HCT116 (cell line): ENCODE results near the gene SETD1A. TPM values are rescaled to one million over a fixed set of nuclear protein-coding genes. Genes with fewer than 3 reads are reported as not detected.
"Not testable (repeated sequence)": the region's sequence is repeated elsewhere in the genome, so short reads cannot be mapped to it uniquely, and the experiment has no call there.

ENCODE experiments used
- ATAC-seq: fragments of 200-7000 bp; cut with Tn5 transposase; 2 replicates; pipeline ENCODE4 v1.9.1; 2020; ENCODE audit warnings: mild to moderate bottlenecking, moderate library complexity
- BruUV-seq: library from RNA; stranded (reverse); fragments of 400-500 nt; replicated peaks from 2 replicates; lab custom pipeline; 2021; lab: Mats Ljungman, UMichigan
- CTCF ChIA-PET: fragments of 300-600 bp; sonication (Branson Sonifier 250); formaldehyde crosslinking; loops from one replicate; lab custom pipeline; 2021; ENCODE audit warnings: antibody characterized with exemption; lab: Charles Lee
- POLR2A ChIA-PET: fragments of 300-600, 350-600 bp; sonication (Branson Sonifier 250); formaldehyde crosslinking; loops from one replicate; lab custom pipeline; 2021; ENCODE audit warnings: antibody characterized with exemption; lab: Charles Lee
- RAD21 ChIA-PET, 2 experiments: fragments of 300-600 bp; sonication (Branson Sonifier 250); formaldehyde crosslinking; loops; one replicate each; lab custom pipeline; 2023; ENCODE audit warnings: low total read pairs in 2 of 2; ENCODE audit not compliant: uncharacterized antibody in 2 of 2, unreplicated experiment in 2 of 2, low non-redundant PET in 1 of 2; lab: Charles Lee
- DNase-seq: peaks from one replicate; pipeline ENCODE4 v3.0.0-alpha.2; 2010; ENCODE audit warnings: low read depth, low spot score
- H2AFZ ChIP-seq: fragments of 200-600 bp; shearing (Covaris generic), sonication (generic); 2 replicates; pipeline ENCODE4 v1.6.1; 2017; ENCODE audit warnings: low read depth, mixed run types, mixed read lengths, antibody characterized with exemption, low read length; ENCODE audit not compliant: poor library complexity, severe bottlenecking
- H3K27ac ChIP-seq: 2 replicates; pipeline ENCODE4 v1.5.1; 2012; ENCODE audit warnings: low read depth, low read length
- H3K27me3 ChIP-seq: fragments of 200-600 bp; sonication (generic); 2 replicates; pipeline ENCODE4 v1.6.1; 2016; ENCODE audit warnings: mixed run types, low read length, mixed read lengths; ENCODE audit not compliant: insufficient read depth
- H3K36me3 ChIP-seq, 2 experiments: fragments of 200-500 bp in 1 of 2; fragments of 200-600 bp in 1 of 2; sonication (Bioruptor generic) in 1 of 2; sonication (generic) in 1 of 2; 2 replicates each; pipeline versions ENCODE4 v1.5.1 to v1.6.1; 2014 to 2016; ENCODE audit warnings: low read length in 2 of 2, inconsistent platforms in 1 of 2, mixed read lengths in 1 of 2, mixed run types in 1 of 2; ENCODE audit not compliant: insufficient read depth in 2 of 2, control insufficient read depth in 1 of 2
- H3K4me1 ChIP-seq, 2 experiments: fragments of 200-600 bp in 1 of 2; sonication (generic) in 1 of 2; 2 replicates each; pipeline versions ENCODE4 v1.5.1 to v1.6.1; 2012 to 2017; ENCODE audit warnings: low read length in 2 of 2, inconsistent platforms in 1 of 2, mild to moderate bottlenecking in 1 of 2, mixed read lengths in 1 of 2, mixed run types in 1 of 2, moderate library complexity in 1 of 2; ENCODE audit not compliant: insufficient read depth in 2 of 2, control insufficient read depth in 1 of 2
- H3K4me2 ChIP-seq: fragments of 200-600 bp; sonication (generic); 2 replicates; pipeline ENCODE4 v1.6.1; 2017; ENCODE audit warnings: mixed run types, low read length, mixed read lengths
- H3K4me3 ChIP-seq, 2 experiments: fragments of 200-600 bp in 1 of 2; sonication (generic) in 1 of 2; replicated peaks in 1 of 2; 2 replicates each; pipeline ENCODE4 v1.5.1; 2011 to 2016; ENCODE audit warnings: low read length in 2 of 2, control low read depth in 1 of 2, low read depth in 1 of 2, mild to moderate bottlenecking in 1 of 2, mixed read lengths in 1 of 2, mixed run types in 1 of 2
- H3K79me2 ChIP-seq: fragments of 200-600 bp; sonication (generic); 2 replicates; pipeline ENCODE4 v1.6.1; 2017; ENCODE audit warnings: mild to moderate bottlenecking, mixed run types, low read length, moderate library complexity, mixed read lengths; ENCODE audit not compliant: insufficient read depth
- H3K9ac ChIP-seq: fragments of 200-600 bp; sonication (generic); 2 replicates; pipeline ENCODE4 v1.6.1; 2016; ENCODE audit warnings: low read length, mixed read lengths
- H3K9me2 ChIP-seq: fragments of 200-600 bp; sonication (generic), shearing (Covaris generic); 2 replicates; pipeline ENCODE4 v1.6.1; 2017; ENCODE audit warnings: mixed run types, mild to moderate bottlenecking, moderate library complexity; ENCODE audit not compliant: insufficient read depth
- H3K9me3 ChIP-seq, 2 experiments: fragments of 200-500 bp in 1 of 2; fragments of 200-600 bp in 1 of 2; sonication (Bioruptor generic) in 1 of 2; sonication (generic) in 1 of 2; 2 replicates each; pipeline ENCODE4 v1.6.1; 2014 to 2017; ENCODE audit warnings: low read length in 2 of 2, mixed read lengths in 2 of 2, inconsistent platforms in 1 of 2, low read depth in 1 of 2, mild to moderate bottlenecking in 1 of 2, mixed run types in 1 of 2, moderate library complexity in 1 of 2; ENCODE audit not compliant: control insufficient read depth in 1 of 2, insufficient read depth in 1 of 2
- H4K20me1 ChIP-seq: fragments of 200-600 bp; sonication (generic), shearing (Covaris generic); 2 replicates; pipeline ENCODE4 v1.6.1; 2017; ENCODE audit warnings: mixed run types, mild to moderate bottlenecking, moderate library complexity; ENCODE audit not compliant: insufficient read depth
- CEBPB ChIP-seq: IDR thresholded peaks from 2 replicates; pipeline ENCODE4 v1.6.1; 2012; ENCODE audit warnings: low read depth
- EZH2 ChIP-seq: fragments of 200-600 bp; sonication (generic); IDR thresholded peaks from 2 replicates; pipeline ENCODE4 v1.6.1; 2017; ENCODE audit warnings: antibody characterized with exemption, mixed run types
- EZH2phosphoT487 ChIP-seq: fragments of 200-600 bp; IDR thresholded peaks from 2 replicates; pipeline ENCODE4 v1.6.1; 2018; ENCODE audit warnings: antibody characterized with exemption, borderline replicate concordance
- FOSL1 ChIP-seq: IDR thresholded peaks from 2 replicates; pipeline ENCODE4 v1.6.1; 2012; ENCODE audit warnings: low read depth
- JUND ChIP-seq: IDR thresholded peaks from 2 replicates; pipeline ENCODE4 v1.6.1; 2012
- POLR2A ChIP-seq: IDR thresholded peaks from 2 replicates; pipeline ENCODE4 v1.7.0; 2011; ENCODE audit warnings: borderline replicate concordance; ENCODE audit not compliant: insufficient read depth, insufficient read length; ENCODE audit errors: extremely low read depth
- RAD21 ChIP-seq: IDR thresholded peaks from 2 replicates; pipeline ENCODE4 v1.6.1; 2012; ENCODE audit warnings: low read depth, mild to moderate bottlenecking
- SP1 ChIP-seq: IDR thresholded peaks from 2 replicates; pipeline ENCODE4 v1.6.1; 2012; ENCODE audit warnings: low read depth
- SRF ChIP-seq: IDR thresholded peaks from 2 replicates; pipeline ENCODE4 v1.6.1; 2012; ENCODE audit warnings: low read depth
- ZFX ChIP-seq: fragments of 450-650 bp; IDR thresholded peaks from 2 replicates; pipeline ENCODE4 v1.6.1; 2017
- ZNF274 ChIP-seq: fragments of 200-500 bp; sonication (Bioruptor generic); IDR thresholded peaks from 2 replicates; pipeline ENCODE4 v1.6.1; 2014; ENCODE audit warnings: mild to moderate bottlenecking, low read depth, low read length, inconsistent platforms
- intact Hi-C: fragments of 100-400 bp; cut with micrococcal nuclease; formaldehyde crosslinking; loops from 2 replicates; pipeline ENCODE4 v1.10.0; 2022
- total RNA-seq: library from RNA; stranded (reverse); gene quantifications from one replicate; pipeline ENCODE4 v1.2.1, GENCODE V29; 2021; ENCODE audit not compliant: unreplicated experiment
- TF ChIP-seq, protein P1 (sequence below): IDR thresholded peaks from 2 replicates; pipeline ENCODE4 v1.6.1; 2011; ENCODE audit warnings: mild to moderate bottlenecking, low read length, moderate library complexity; ENCODE audit not compliant: insufficient replicate concordance; ENCODE audit errors: extremely low read depth
- TF ChIP-seq, protein P2 (sequence below): IDR thresholded peaks from 2 replicates; pipeline ENCODE4 v1.6.1; 2012
- TF ChIP-seq, protein P3 (sequence below): IDR thresholded peaks from 2 replicates; pipeline ENCODE4 v1.6.1; 2012
- TF ChIP-seq, protein P4 (sequence below), 3 experiments: fragments of 200-600 bp in 1 of 3; sonication (generic) in 1 of 3; IDR thresholded peaks in 2 of 3; conservative IDR thresholded peaks in 1 of 3; 2 replicates each; pipeline ENCODE4 v1.5.1; 2012 to 2017; ENCODE audit warnings: low read depth in 2 of 3, low read length in 2 of 3, antibody characterized with exemption in 1 of 3, borderline replicate concordance in 1 of 3, control low read depth in 1 of 3, mild to moderate bottlenecking in 1 of 3, mixed read lengths in 1 of 3, mixed run types in 1 of 3, moderate library complexity in 1 of 3; ENCODE audit not compliant: insufficient read depth in 1 of 3

The SETD1A gene
- total RNA-seq, 1 experiment from 2014 or later = 26.9 TPM

DNA sequence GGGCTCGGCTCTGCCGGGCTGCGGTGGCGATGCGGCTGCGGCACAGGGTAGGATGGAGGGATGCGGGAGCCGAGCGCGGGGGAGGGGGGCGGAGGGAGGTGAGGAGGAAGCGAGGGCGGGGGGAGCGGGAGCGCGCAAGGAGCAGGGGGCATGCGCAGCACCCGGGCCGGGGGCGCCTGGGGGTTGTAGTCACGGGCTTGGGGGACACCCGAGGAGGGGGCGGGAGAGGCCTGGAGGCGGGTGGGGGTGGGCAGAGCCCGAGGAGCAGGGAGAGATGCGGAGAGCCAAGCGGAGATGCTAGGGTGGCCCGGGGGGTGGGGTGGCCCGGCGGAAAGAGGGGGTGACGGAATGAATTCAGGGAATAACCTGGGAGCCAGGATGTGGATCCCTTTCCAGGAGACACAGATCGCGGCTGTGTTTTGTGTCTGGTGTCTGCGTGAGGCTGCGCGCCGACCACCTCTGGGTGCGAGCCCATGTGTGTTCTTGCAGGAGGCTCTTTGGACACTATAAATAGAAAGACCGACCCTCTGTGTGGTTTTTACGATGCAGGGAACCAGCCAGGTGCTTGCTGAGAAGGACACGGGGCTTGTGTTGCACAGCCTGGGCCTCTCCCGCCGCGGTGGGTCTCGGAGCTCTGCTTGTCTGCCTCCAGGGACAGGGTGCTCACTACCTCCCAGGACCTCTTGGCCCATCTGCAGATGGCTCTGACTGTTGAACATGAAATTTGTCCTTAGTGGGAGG lies 53.2 kb downstream of the SETD1A start, which contains the start of gene STX1B:
TSS of gene STX1B (minus strand) at position 54 of the 741 bp plus-strand sequence. CDS start 242 bp downstream, outside the sequence.
- H3K4me3 ChIP-seq = no peak within 1 kb of the TSS
- no peak within 1 kb of the TSS for H2AFZ ChIP-seq
- H3K9ac ChIP-seq = no peak within 1 kb of the TSS
- no peaks in the 10 kb centered on the region for H3K79me2 ChIP-seq
- TF ChIP-seq JUND (no peak), EZH2 (no peak), POLR2A (no peak), ZNF274 (no peak), FOSL1 (no peak), CEBPB (no peak), EZH2phosphoT487 (no peak), SRF (no peak), ZFX (no peak), RAD21 (no peak), SP1 (no peak)
- TF ChIP-seq, protein P1, sequence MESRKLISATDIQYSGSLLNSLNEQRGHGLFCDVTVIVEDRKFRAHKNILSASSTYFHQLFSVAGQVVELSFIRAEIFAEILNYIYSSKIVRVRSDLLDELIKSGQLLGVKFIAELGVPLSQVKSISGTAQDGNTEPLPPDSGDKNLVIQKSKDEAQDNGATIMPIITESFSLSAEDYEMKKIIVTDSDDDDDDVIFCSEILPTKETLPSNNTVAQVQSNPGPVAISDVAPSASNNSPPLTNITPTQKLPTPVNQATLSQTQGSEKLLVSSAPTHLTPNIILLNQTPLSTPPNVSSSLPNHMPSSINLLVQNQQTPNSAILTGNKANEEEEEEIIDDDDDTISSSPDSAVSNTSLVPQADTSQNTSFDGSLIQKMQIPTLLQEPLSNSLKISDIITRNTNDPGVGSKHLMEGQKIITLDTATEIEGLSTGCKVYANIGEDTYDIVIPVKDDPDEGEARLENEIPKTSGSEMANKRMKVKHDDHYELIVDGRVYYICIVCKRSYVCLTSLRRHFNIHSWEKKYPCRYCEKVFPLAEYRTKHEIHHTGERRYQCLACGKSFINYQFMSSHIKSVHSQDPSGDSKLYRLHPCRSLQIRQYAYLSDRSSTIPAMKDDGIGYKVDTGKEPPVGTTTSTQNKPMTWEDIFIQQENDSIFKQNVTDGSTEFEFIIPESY = no peak
- TF ChIP-seq, protein P2, sequence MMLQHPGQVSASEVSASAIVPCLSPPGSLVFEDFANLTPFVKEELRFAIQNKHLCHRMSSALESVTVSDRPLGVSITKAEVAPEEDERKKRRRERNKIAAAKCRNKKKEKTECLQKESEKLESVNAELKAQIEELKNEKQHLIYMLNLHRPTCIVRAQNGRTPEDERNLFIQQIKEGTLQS = no peak
- TF ChIP-seq, protein P3, sequence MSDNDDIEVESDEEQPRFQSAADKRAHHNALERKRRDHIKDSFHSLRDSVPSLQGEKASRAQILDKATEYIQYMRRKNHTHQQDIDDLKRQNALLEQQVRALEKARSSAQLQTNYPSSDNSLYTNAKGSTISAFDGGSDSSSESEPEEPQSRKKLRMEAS = no peak
- TF ChIP-seq, protein P4, sequence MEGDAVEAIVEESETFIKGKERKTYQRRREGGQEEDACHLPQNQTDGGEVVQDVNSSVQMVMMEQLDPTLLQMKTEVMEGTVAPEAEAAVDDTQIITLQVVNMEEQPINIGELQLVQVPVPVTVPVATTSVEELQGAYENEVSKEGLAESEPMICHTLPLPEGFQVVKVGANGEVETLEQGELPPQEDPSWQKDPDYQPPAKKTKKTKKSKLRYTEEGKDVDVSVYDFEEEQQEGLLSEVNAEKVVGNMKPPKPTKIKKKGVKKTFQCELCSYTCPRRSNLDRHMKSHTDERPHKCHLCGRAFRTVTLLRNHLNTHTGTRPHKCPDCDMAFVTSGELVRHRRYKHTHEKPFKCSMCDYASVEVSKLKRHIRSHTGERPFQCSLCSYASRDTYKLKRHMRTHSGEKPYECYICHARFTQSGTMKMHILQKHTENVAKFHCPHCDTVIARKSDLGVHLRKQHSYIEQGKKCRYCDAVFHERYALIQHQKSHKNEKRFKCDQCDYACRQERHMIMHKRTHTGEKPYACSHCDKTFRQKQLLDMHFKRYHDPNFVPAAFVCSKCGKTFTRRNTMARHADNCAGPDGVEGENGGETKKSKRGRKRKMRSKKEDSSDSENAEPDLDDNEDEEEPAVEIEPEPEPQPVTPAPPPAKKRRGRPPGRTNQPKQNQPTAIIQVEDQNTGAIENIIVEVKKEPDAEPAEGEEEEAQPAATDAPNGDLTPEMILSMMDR (IDR thresholded peaks at IDR 0.05 in 2 of 3, conservative IDR thresholded peaks at IDR 0.05 in 1 of 3; ENCODE audit: borderline replicate concordance in 1 of 3, insufficient read depth in 1 of 3, low read depth in 2 of 3, low read length in 2 of 3) = no peak
- H3K4me2 ChIP-seq = no peak within 1 kb of the TSS
- ChIA-PET CTCF (no interaction called here), RAD21 (no interaction called here), POLR2A (no interaction called here)
- intact Hi-C loops = no loop called here
- no TSS peak for BruUV-seq
- no peaks in the 10 kb centered on the region for H3K9me3 ChIP-seq
- H3K27me3 ChIP-seq = peaks cover 7% of the 10 kb centered on the region; the same call in 1 of the 2 replicates
- no peaks in the 10 kb centered on the region for H3K36me3 ChIP-seq
- H3K9me2 ChIP-seq = no peaks in the 10 kb centered on the region
- peaks cover 0 to 8% of the 10 kb centered on the region in 2 experiments; a peak in 2 of 4 replicates for H3K4me1 ChIP-seq
- H3K27ac ChIP-seq = no peak within 1 kb of the TSS
- DNase-seq (no peak), ATAC-seq (no peak)
- H4K20me1 ChIP-seq = no peaks in the 10 kb centered on the region

DNA sequence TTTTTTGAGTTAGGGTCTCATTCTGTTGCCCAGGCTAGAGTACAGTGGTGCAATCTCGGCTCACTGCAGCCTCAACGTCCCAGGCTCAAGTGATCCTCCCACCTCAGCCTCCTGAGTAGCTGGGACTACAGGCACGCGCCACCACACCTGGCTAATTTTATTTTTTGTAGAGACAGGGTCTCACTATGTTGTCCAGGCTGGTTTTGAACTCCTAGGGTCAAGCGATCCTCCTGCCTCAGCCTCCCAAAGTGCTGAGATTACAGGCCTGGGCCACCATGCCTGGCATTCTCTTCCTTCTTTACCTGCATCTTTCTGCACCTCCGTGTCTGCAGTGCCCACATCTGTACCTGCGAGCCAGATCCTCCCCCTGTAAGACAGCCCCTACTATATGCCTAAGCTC lies 54.3 kb downstream of the SETD1A start:
- H3K4me2 ChIP-seq, CTCF ChIA-PET, H3K9ac ChIP-seq, H3K9me3 ChIP-seq, H3K79me2 ChIP-seq, H3K9me2 ChIP-seq, ATAC-seq, POLR2A ChIA-PET, H3K27me3 ChIP-seq, H3K4me1 ChIP-seq, intact Hi-C loops, DNase-seq, H4K20me1 ChIP-seq, H3K36me3 ChIP-seq, H3K27ac ChIP-seq, RAD21 ChIA-PET, H2AFZ ChIP-seq, H3K4me3 ChIP-seq, BruUV-seq: not testable (repeated sequence)
